Sigmoid colon (tissue), 7 donors: ENCODE measurements around the gene PPFIA3. TPM values are rescaled to one million over a fixed set of nuclear protein-coding genes. Genes with fewer than 3 reads are reported as not detected.
"Not testable (repeated sequence)": the region's sequence is repeated elsewhere in the genome, so short reads cannot be mapped to it uniquely, and the experiment has no call there.

Experiments used
- DNase-seq: peaks from one replicate; pipeline ENCODE4 v3.0.0-alpha.2; 2019
- H3K27ac ChIP-seq, 4 donors: fragments of 200-600 bp; sonication (generic); one replicate each; pipeline ENCODE4 v1.5.1; 2016 to 2019; ENCODE audit warnings: mild to moderate bottlenecking in 1 of 4
- H3K27me3 ChIP-seq, 3 donors: fragments of 200-600 bp; sonication (generic); one replicate each; pipeline ENCODE4 v1.5.1; 2019; ENCODE audit warnings: mild to moderate bottlenecking in 1 of 3
- H3K36me3 ChIP-seq, 4 donors: fragments of 200-600 bp; sonication (generic); one replicate each; pipeline ENCODE4 v1.5.1; 2016 to 2019
- H3K4me1 ChIP-seq, 4 donors: fragments of 200-600 bp; sonication (generic); one replicate each; pipeline ENCODE4 v1.5.1; 2017 to 2019
- H3K4me3 ChIP-seq, 4 donors: fragments of 200-600 bp; sonication (generic); one replicate each; pipeline ENCODE4 v1.5.1; 2017 to 2019; ENCODE audit warnings: mild to moderate bottlenecking in 2 of 4, moderate library complexity in 1 of 4
- H3K9me3 ChIP-seq, 4 donors: fragments of 200-600 bp in 3 of 4; sonication (generic) in 3 of 4; one replicate each; pipeline versions ENCODE4 v1.5.1 to v1.6.1; 2013 to 2019
- CTCF ChIP-seq, 4 experiments: fragments of 450-650 bp in 3 of 4; fragments of 200-600 bp in 1 of 4; IDR thresholded peaks; one replicate each; pipeline ENCODE4 v1.5.1; 2016 to 2019; ENCODE audit warnings: antibody characterized with exemption in 4 of 4, mild to moderate bottlenecking in 3 of 4, moderate library complexity in 2 of 4
- EP300 ChIP-seq, 4 donors: sonication (generic); formaldehyde crosslinking; IDR thresholded peaks; one replicate each; pipeline ENCODE4 v1.6.1; 2017; ENCODE audit warnings: antibody characterized with exemption in 4 of 4
- POLR2A ChIP-seq, 2 donors: fragments of 450-650 bp; IDR thresholded peaks; one replicate each; pipeline ENCODE4 v1.6.1; 2016; ENCODE audit warnings: antibody characterized with exemption in 2 of 2, mild to moderate bottlenecking in 2 of 2, moderate library complexity in 2 of 2
- POLR2AphosphoS5 ChIP-seq, 4 donors: sonication (generic); formaldehyde crosslinking; IDR thresholded peaks; one replicate each; pipeline ENCODE4 v1.6.1; 2017; ENCODE audit warnings: antibody characterized with exemption in 4 of 4
- WGBS, 2 donors: extraction: QIAGEN DNeasy Blood & Tissue Kit; methylation state at CpG; one replicate each; pipeline ENCODE4 v1.1.7; 2013; 5-methylcytosine and 5-hydroxymethylcytosine counted together
- intact Hi-C: fragments of 100-400 bp; cut with DNase I; formaldehyde crosslinking; loops from one replicate; pipeline ENCODE4 v1.15.1; 2023
- polyA plus RNA-seq, 3 donors: library from polyadenylated mRNA; stranded (reverse); fragments of 200-250 nt; gene quantifications; one replicate each; pipeline ENCODE4 v1.2.3, GENCODE V29; 2013
- total RNA-seq, 4 donors: library from RNA; depleted of rRNA; stranded (reverse); fragments of >200 nt; gene quantifications; one replicate each; pipeline ENCODE4 v1.1.0, GENCODE V29; 2016
- donor health status: healthy with polysubstance abuse.
- donor health status: Bipolar disorder and iron deficiency.
- donor health status: healthy.

Gene PPFIA3
- total and polyA plus RNA-seq, 7 donors, result 2.0 to 35.3 (median 3.9) TPM

GRCh38 chr19:49141352-49141751 lies 22.0 kb downstream of the PPFIA3 start:
- Histone ChIP-seq H3K4me1 (peaks cover 0 to 23% (median 15%) of the 10 kb centered on the region in 4 donors), H3K27me3 (no peaks in the 10 kb centered on the region), H3K4me3 (no peak overlapping the region), H3K27ac (no peak overlapping the region), H3K36me3 (no peaks in the 10 kb centered on the region), H3K9me3 (no peaks in the 10 kb centered on the region)
- no peak for DNase-seq
- no peak for TF ChIP-seq POLR2AphosphoS5 (IDR thresholded peaks at IDR 0.05)
- no peak for TF ChIP-seq EP300 (IDR thresholded peaks at IDR 0.05)
- WGBS, 2 donors, result 83 to 84% methylated on average over 6 of the region's 6 CpGs
- intact Hi-C loops, result no loop called here

GRCh38 chr19:49142866-49143335 lies 23.6 kb downstream of the PPFIA3 start:
- Histone ChIP-seq H3K9me3 (no peaks in the 10 kb centered on the region), H3K27me3 (no peaks in the 10 kb centered on the region), H3K36me3 (no peaks in the 10 kb centered on the region), H3K4me1 (peaks cover 0 to 25% (median 17%) of the 10 kb centered on the region in 4 donors), H3K27ac (peak overlapping the region in 1 of 4 donors; percentile 50), H3K4me3 (peak overlapping the region; percentile 27 to 55 (median 46))
- WGBS, 2 donors, result 1 to 4% methylated on average over 21 of the region's 21 CpGs
- peak; percentile 95 for DNase-seq
- intact Hi-C loops, result loop anchor here (2.0 kb wide), 1 partner anchor 28 kb away; the partner anchor contains the start of gene LIN7B
- no peak for TF ChIP-seq CTCF (IDR thresholded peaks at IDR 0.05)
- TF ChIP-seq POLR2A (IDR thresholded peaks at IDR 0.05), result no peak
- TF ChIP-seq POLR2AphosphoS5 (IDR thresholded peaks at IDR 0.05), result peak in 3 of 4 donors; percentile 37 to 73 (median 48)
- no peak for TF ChIP-seq EP300 (IDR thresholded peaks at IDR 0.05)

GRCh38 chr19:49145573-49146407 lies 26.4 kb downstream of the PPFIA3 start:
- 9% methylated on average over 30 of the region's 30 CpGs for WGBS, 2 donors
- peak; percentile 59 to 91 (median 73) for TF ChIP-seq CTCF (IDR thresholded peaks at IDR 0.05)
- no peak for TF ChIP-seq POLR2A (IDR thresholded peaks at IDR 0.05)
- no peak for TF ChIP-seq EP300 (IDR thresholded peaks at IDR 0.05)
- intact Hi-C loops, result loop anchor here (5.0 kb wide), 2 partner anchors 62 to 153 kb away; partner anchors contain the start of genes GYS1 and RUVBL2
- H3K4me3 ChIP-seq, result peak overlapping the region in 2 of 4 donors; percentile 26 to 36
- H3K36me3 ChIP-seq, result no peaks in the 10 kb centered on the region
- H3K4me1 ChIP-seq, result peaks cover 0 to 47% (median 37%) of the 10 kb centered on the region in 4 donors
- H3K27me3 ChIP-seq, result peaks cover 0 to 2% (median 0%) of the 10 kb centered on the region in 3 donors
- peak; percentile 83 for DNase-seq
- H3K9me3 ChIP-seq, result no peaks in the 10 kb centered on the region
- peak overlapping the region in 1 of 4 donors; percentile 10 for H3K27ac ChIP-seq

- Histone ChIP-seq H3K27ac (peak overlapping the region in 1 of 4 donors; percentile 10), H3K4me1 (peaks cover 0 to 53% (median 43%) of the 10 kb centered on the region in 4 donors), H3K4me3 (peak overlapping the region in 1 of 4 donors; percentile 36)
- H3K27me3 ChIP-seq, H3K9me3 ChIP-seq, DNase-seq, H3K36me3 ChIP-seq: not testable (repeated sequence)
- intact Hi-C loops, result loop anchor here (5.0 kb wide), 2 partner anchors 61 to 154 kb away; partner anchors contain the start of genes GYS1 and RUVBL2
- 33 to 50% methylated on average over 7 of the region's 7 CpGs for WGBS, 2 donors
Measured at GRCh38 chr19:49146408-49146770, 27.0 kb downstream of the PPFIA3 start.

- Histone ChIP-seq H3K36me3 (no peaks in the 10 kb centered on the region), H3K27me3 (peaks cover 0 to 2% (median 0%) of the 10 kb centered on the region in 3 donors), H3K9me3 (no peaks in the 10 kb centered on the region), H3K27ac (peak overlapping the region; percentile 7 to 85 (median 78)), H3K4me3 (peak overlapping the region in 3 of 4 donors; percentile 62 to 72 (median 66)), H3K4me1 (peaks cover 0 to 52% (median 44%) of the 10 kb centered on the region in 4 donors)
- WGBS, 2 donors, result 59 to 74% methylated on average over 11 of the region's 11 CpGs
- intact Hi-C loops, result loop anchor here (5.0 kb wide), 2 partner anchors 59 to 156 kb away; partner anchors contain the start of genes GYS1 and RUVBL2
- TF ChIP-seq EP300 (IDR thresholded peaks at IDR 0.05) (no peak), POLR2AphosphoS5 (IDR thresholded peaks at IDR 0.05) (peak in 1 of 4 donors; percentile 11)
- no peak for DNase-seq
Measured at GRCh38 chr19:49148044-49148682, 28.8 kb downstream of the PPFIA3 start.
